NCI-H2107 (cell line): Measurements from ENCODE around the gene SAP30BP.

Source experiments
- DNase-seq: peaks from one replicate; lab custom pipeline; 2025; lab: John Stamatoyannopoulos, UW

SAP30BP gene

GRCh38 chr17:75720656-75721462 lies 53.7 kb downstream of the SAP30BP start, which contains the start of gene ITGB4:
ITGB4 (plus strand) TSS chr17:75721459; CDS start chr17:75724704, 3,245 bp downstream.
- no peak for DNase-seq

- DNase-seq = no peak
These were observed 54.4 kb downstream of the SAP30BP start for GRCh38 chr17:75721463-75722011.

GRCh38 chr17:75722076-75722475 lies 54.9 kb downstream of the SAP30BP start:
- no peak for DNase-seq

GRCh38 chr17:75722542-75723095 lies 55.5 kb downstream of the SAP30BP start:
- no peak for DNase-seq

GRCh38 chr17:75723171-75723930 lies 56.2 kb downstream of the SAP30BP start:
- DNase-seq = no peak

GRCh38 chr17:75724016-75725003 lies 57.2 kb downstream of the SAP30BP start:
- DNase-seq = no peak

- no peak for DNase-seq
These were observed 58.4 kb downstream of the SAP30BP start for GRCh38 chr17:75725504-75725903.

- no peak for DNase-seq
These were observed 60.3 kb downstream of the SAP30BP start for GRCh38 chr17:75727391-75727790.

- DNase-seq = no peak
These were observed 62.2 kb downstream of the SAP30BP start for GRCh38 chr17:75729351-75729750.

- DNase-seq = no peak
These were observed 62.9 kb downstream of the SAP30BP start for GRCh38 chr17:75730065-75730464.

- DNase-seq = no peak
These were observed 64.1 kb downstream of the SAP30BP start for GRCh38 chr17:75731086-75731715.

- DNase-seq = no peak
These were observed 64.8 kb downstream of the SAP30BP start for GRCh38 chr17:75731716-75732498.

- DNase-seq = no peak
These were observed 66.3 kb downstream of the SAP30BP start for GRCh38 chr17:75733471-75733870.

GRCh38 chr17:75734674-75735294 lies 67.6 kb downstream of the SAP30BP start:
- no peak for DNase-seq

GRCh38 chr17:75736173-75736835 lies 69.2 kb downstream of the SAP30BP start:
- no peak for DNase-seq

GRCh38 chr17:75737133-75737962 lies 70.2 kb downstream of the SAP30BP start:
- DNase-seq = no peak

GRCh38 chr17:75738218-75738802 lies 71.2 kb downstream of the SAP30BP start:
- no peak for DNase-seq

- no peak for DNase-seq
These were observed 72.0 kb downstream of the SAP30BP start for GRCh38 chr17:75739174-75739573.
